Measurements from ENCODE around the gene UGT1A9. TPM values are rescaled to one million over a fixed set of nuclear protein-coding genes. Genes with fewer than 3 reads are reported as not detected.

UGT1A9 gene
- total RNA-seq, 4 donors from 2014 or later: not detected

GRCh38 chr2:233799716-233800115 is 128.0 kb downstream of the UGT1A9 start:
- Histone ChIP-seq H3K27me3 (peaks cover 6% of the 10 kb centered on the region), H3K9me3 (no peaks in the 10 kb centered on the region), H3K4me1 (no peaks in the 10 kb centered on the region), H3K27ac (no peak overlapping the region), H3K4me3 (no peak overlapping the region), H3K36me3 (no peaks in the 10 kb centered on the region)
- no CpG with 5 or more reads among the region's 5 CpGs for WGBS
- no peak for DNase-seq (ENCODE audit: low spot score in 2 of 2)
- TF ChIP-seq POLR2A (IDR thresholded peaks at IDR 0.05) (no peak), EP300 (IDR thresholded peaks at IDR 0.05) (no peak), POLR2AphosphoS5 (IDR thresholded peaks at IDR 0.05) (no peak), CTCF (IDR thresholded peaks at IDR 0.05) (no peak)

DNA sequence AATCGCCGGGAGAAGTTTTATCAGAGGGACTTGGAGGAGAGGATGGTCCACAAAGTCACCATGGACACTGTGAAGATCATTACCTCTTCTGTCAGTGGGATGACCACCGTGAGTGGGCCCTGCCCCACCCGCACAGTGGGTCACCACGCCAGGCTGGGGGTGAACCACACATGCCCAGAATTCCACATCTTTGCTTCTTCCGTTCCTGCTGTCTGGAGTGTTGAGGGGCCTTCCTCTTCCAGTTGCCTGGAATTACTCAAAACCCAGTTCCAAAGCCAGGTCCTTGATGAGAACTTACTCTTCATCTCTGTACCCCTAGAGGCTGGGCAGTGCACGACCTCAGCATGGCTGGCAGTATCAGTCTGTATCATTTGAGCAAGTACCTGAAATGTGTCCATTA is 128.5 kb downstream of the UGT1A9 start:
- no peak overlapping the region for H3K27ac ChIP-seq
- 85% methylated on average over 5 of the region's 7 CpGs for WGBS
- no peaks in the 10 kb centered on the region for H3K9me3 ChIP-seq
- TF ChIP-seq EP300 (IDR thresholded peaks at IDR 0.05) (no peak), POLR2AphosphoS5 (IDR thresholded peaks at IDR 0.05) (no peak), CTCF (IDR thresholded peaks at IDR 0.05) (no peak), POLR2A (IDR thresholded peaks at IDR 0.05) (no peak)
- no peaks in the 10 kb centered on the region for H3K4me1 ChIP-seq
- no peaks in the 10 kb centered on the region for H3K36me3 ChIP-seq
- no peak overlapping the region for H3K4me3 ChIP-seq
- H3K27me3 ChIP-seq: peaks cover 6% of the 10 kb centered on the region
- DNase-seq (ENCODE audit: low spot score in 2 of 2): no peak

DNA sequence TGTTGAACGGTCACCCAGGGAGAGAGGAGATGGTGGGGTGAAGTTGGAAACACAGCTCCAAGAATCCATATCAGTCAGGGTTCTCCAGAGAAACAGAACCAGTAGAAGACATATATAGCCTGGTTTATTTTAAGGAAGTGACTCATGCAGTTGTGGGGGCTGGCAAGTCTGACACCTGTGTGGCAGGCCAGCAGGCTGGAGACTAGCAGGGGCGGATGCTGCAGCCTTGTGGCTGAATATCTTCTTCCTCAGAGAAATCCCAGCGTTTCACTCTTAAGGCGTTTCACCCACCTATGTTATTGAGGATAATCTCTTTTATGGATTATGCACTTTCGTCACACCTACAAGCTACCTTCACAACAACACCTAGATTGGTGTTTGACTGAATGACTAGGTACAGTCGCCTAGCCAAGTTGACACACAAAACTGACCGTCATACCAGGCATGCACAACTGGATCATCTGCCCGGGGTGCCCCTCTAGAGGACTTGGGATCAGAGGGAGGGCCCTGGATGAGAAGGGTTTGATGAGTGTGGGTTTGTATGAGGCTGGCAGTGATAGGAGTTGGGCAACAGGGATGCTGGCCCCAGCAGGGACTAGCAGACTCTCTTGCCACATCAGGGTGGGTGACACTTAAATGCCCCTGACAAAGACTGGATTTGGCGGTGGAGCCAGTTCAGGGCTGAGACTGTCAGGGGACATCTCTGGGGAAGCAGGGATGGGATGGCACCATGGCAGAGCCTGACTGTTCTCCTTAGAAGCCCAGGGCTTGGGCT is 129.8 kb downstream of the UGT1A9 start:
- H3K4me1 ChIP-seq: no peaks in the 10 kb centered on the region
- WGBS: 78% methylated on average over 9 of the region's 9 CpGs
- no peaks in the 10 kb centered on the region for H3K9me3 ChIP-seq
- no peak for DNase-seq (ENCODE audit: low spot score in 2 of 2)
- peaks cover 6% of the 10 kb centered on the region for H3K27me3 ChIP-seq
- no peak overlapping the region for H3K4me3 ChIP-seq
- TF ChIP-seq EP300 (IDR thresholded peaks at IDR 0.05) (no peak), CTCF (IDR thresholded peaks at IDR 0.05) (no peak), POLR2AphosphoS5 (IDR thresholded peaks at IDR 0.05) (no peak), POLR2A (IDR thresholded peaks at IDR 0.05) (no peak)
- H3K36me3 ChIP-seq: no peaks in the 10 kb centered on the region
- no peak overlapping the region for H3K27ac ChIP-seq

DNA sequence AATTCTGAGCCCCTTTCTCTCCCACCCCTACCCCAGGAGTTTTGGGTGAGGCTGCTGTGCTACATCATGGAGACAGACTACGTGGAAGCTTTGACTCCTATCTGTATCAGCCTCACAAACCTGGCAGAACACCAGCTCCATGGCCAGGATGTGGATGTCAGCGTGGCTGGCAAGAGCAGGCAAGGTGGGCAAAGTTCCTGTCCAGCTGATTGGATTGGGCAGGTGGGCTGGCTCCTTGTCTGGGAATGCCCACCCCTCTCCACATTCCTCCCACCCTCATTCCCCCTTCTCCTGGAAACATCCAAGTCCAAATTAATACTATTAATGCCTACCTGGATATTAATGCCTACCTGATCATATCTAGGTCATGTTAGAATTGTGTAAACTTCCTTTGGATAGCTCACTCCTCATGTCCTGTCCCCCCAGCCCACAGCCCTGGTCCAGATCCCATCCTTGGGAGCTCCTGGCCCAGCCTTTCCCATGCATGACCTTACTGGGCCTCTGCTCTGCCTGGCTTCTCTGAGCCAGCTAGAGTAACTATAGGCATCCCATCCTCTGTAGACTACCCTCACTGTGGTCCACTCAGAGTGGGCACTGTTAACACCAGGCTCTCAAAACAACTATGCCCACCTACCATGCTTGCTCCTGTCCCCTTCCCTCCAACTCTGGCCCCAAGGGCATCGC is 130.6 kb downstream of the UGT1A9 start:
- Histone ChIP-seq H3K4me3 (no peak overlapping the region), H3K36me3 (no peaks in the 10 kb centered on the region), H3K4me1 (no peaks in the 10 kb centered on the region), H3K27me3 (peaks cover 6% of the 10 kb centered on the region), H3K27ac (no peak overlapping the region), H3K9me3 (no peaks in the 10 kb centered on the region)
- 58% methylated on average over 2 of the region's 3 CpGs for WGBS
- DNase-seq (ENCODE audit: low spot score in 2 of 2): peak in 1 of 2 donors; percentile 40
- no peak for TF ChIP-seq POLR2A (IDR thresholded peaks at IDR 0.05)
- no peak for TF ChIP-seq CTCF (IDR thresholded peaks at IDR 0.05)
- no peak for TF ChIP-seq POLR2AphosphoS5 (IDR thresholded peaks at IDR 0.05)
- no peak for TF ChIP-seq EP300 (IDR thresholded peaks at IDR 0.05)

- Histone ChIP-seq H3K36me3 (no peaks in the 10 kb centered on the region), H3K4me1 (no peaks in the 10 kb centered on the region), H3K27me3 (peaks cover 10% of the 10 kb centered on the region), H3K4me3 (no peak overlapping the region), H3K27ac (no peak overlapping the region), H3K9me3 (no peaks in the 10 kb centered on the region)
- TF ChIP-seq EP300 (IDR thresholded peaks at IDR 0.05) (no peak), POLR2A (IDR thresholded peaks at IDR 0.05) (no peak), CTCF (IDR thresholded peaks at IDR 0.05) (no peak)
- WGBS: 61% methylated on average over 2 of the region's 2 CpGs
- DNase-seq (ENCODE audit: low spot score in 2 of 2): peak in 1 of 2 donors; percentile 38
These were observed 131.7 kb downstream of the UGT1A9 start for GRCh38 chr2:233803292-233803911.
